Measurements from ENCODE around the gene PRRC2A.

PRRC2A gene

DNA sequence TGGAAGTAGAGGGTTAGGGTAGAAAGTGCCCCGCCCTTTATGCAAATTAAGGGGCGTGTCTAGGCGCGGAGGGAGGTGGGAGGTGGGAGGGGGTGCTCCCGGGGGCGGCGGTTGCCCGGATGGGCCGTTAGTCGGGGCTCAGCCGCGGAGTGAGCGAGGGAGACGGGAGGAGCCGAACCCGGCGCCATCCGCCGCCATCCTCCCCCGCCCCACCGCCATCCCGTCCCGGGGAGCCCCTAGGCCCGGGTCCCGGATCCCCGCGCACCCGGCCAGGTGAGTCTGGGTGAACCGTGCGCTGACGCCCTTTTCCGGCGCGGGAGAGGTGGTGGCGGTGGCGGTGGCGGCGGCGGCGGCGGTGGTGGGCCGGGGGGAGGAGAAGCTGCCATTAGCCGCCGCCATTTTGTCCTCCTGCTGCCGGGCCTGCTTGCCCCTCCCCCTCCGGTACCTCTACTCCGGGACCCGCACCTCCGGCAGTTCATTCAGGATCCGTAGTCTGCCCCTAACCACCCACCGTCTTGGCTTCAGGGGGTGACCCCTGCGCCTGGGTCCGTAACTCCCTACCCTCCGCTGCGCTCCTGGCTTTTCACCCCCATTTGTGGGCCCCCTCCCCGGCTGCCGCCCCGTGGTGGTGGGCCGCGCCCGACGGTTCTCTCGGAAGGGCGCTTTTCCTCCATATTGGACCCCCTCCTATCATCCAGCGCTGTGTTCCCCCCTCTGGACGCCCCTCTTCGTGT is at the start of gene PRRC2A:
Gene PRRC2A (plus strand): TSS at position 130 of the 734 bp plus-strand sequence. CDS start 2,075 bp downstream, outside the sequence.
- DNase-seq, result no peak

DNA sequence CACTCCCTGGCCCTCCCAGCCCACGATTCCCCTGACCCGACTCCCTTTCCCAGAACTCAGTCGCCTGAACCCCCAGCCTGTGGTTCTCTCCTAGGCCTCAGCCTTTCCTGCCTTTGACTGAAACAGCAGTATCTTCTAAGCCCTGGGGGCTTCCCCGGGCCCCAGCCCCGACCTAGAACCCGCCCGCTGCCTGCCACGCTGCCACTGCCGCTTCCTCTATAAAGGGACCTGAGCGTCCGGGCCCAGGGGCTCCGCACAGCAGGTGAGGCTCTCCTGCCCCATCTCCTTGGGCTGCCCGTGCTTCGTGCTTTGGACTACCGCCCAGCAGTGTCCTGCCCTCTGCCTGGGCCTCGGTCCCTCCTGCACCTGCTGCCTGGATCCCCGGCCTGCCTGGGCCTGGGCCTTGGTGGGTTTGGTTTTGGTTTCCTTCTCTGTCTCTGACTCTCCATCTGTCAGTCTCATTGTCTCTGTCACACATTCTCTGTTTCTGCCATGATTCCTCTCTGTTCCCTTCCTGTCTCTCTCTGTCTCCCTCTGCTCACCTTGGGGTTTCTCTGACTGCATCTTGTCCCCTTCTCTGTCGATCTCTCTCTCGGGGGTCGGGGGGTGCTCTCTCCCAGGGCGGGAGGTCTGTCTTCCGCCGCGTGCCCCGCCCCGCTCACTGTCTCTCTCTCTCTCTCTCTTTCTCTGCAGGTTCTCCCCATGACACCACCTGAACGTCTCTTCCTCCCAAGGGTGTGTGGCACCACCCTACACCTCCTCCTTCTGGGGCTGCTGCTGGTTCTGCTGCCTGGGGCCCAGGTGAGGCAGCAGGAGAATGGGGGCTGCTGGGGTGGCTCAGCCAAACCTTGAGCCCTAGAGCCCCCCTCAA is 48.2 kb upstream of the PRRC2A start, which contains the start of gene LTA:
Gene LTA (plus strand): TSS at position 249 of the 871 bp plus-strand sequence. CDS start 454 bp downstream, at position 703.
- no peak for DNase-seq

GRCh38 chr6:31573239-31574105 is 47.0 kb upstream of the PRRC2A start:
- no peak for DNase-seq

GRCh38 chr6:31574106-31575061 is 46.1 kb upstream of the PRRC2A start:
- DNase-seq, result no peak

DNA sequence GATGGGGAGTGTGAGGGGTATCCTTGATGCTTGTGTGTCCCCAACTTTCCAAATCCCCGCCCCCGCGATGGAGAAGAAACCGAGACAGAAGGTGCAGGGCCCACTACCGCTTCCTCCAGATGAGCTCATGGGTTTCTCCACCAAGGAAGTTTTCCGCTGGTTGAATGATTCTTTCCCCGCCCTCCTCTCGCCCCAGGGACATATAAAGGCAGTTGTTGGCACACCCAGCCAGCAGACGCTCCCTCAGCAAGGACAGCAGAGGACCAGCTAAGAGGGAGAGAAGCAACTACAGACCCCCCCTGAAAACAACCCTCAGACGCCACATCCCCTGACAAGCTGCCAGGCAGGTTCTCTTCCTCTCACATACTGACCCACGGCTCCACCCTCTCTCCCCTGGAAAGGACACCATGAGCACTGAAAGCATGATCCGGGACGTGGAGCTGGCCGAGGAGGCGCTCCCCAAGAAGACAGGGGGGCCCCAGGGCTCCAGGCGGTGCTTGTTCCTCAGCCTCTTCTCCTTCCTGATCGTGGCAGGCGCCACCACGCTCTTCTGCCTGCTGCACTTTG is 45.1 kb upstream of the PRRC2A start, which contains the start of gene TNF:
Gene TNF (plus strand): TSS at position 231 of the 567 bp plus-strand sequence. CDS start 177 bp downstream, at position 408.
- DNase-seq, result no peak

GRCh38 chr6:31575952-31576685 is 44.4 kb upstream of the PRRC2A start:
- DNase-seq, result no peak

- no peak for DNase-seq
These were observed 43.5 kb upstream of the PRRC2A start for GRCh38 chr6:31576897-31577578.

GRCh38 chr6:31577579-31577966 is 42.9 kb upstream of the PRRC2A start:
- no peak for DNase-seq

GRCh38 chr6:31578184-31579118 is 42.1 kb upstream of the PRRC2A start:
- DNase-seq, result no peak

- DNase-seq, result no peak
These were observed 41.4 kb upstream of the PRRC2A start for GRCh38 chr6:31579119-31579505.

GRCh38 chr6:31579546-31580437 is 40.7 kb upstream of the PRRC2A start:
- no peak for DNase-seq

- DNase-seq, result no peak
These were observed 40.1 kb upstream of the PRRC2A start for GRCh38 chr6:31580438-31580740.

- peak; percentile 90 for DNase-seq
These were observed 39.6 kb upstream of the PRRC2A start for GRCh38 chr6:31580807-31581433.

DNA sequence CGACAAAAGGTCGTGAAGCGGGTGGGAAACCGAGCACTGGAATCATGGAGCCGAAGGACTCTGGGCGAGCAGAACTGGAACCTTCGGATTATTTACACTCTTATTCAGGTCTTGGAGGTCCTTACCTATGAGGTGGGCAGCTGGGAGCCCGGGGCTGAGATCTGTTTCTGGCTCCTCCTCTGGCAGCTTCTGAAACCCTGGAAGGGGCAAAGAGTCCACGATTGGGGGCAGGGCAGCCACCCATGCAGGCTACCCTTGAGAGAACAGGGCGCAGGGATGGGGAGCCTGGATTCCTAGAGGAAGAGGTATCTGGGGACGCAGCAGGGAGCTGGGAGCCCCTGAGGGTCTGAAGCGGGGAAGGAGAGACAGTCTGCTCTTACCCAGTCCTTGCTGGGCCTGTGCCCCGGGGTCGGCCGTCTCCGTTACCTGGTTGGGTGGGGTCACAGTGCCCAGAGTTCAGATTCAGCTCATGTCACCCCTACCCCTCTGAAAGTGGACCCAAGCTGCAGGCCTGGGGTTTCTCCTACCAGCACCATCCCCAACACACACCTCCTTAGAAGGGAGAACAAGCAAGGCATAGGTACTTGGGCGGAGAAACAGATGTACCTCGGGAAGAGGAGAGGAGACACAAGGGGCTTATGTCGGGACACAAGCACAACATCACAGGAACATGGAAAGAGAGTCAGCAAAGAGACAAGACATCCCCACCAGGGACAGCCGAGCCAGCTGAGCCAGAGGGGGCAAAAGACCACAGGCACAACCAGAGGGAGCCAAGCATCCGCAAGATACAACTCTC is 38.9 kb upstream of the PRRC2A start:
- DNase-seq, result no peak

DNA sequence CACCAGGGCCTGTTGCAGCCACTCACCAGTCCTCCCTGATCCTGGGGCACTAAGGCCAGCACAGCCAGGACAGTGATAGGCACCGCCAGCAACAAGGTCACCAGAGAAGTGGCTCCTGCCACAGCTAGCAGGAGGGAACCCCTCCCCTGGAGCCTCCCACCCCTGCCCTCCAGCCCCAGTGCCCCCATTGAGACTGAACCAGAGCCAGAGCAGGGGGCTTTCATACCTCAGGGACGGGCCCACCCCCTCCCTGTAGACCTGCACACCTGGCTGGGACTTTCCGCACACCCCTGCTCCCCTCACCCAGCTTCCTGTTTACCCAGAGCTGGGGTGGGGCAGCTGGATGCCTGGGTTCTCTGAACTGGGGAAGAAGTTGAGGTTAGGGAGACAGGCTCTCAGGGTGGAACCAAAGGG is 38.3 kb upstream of the PRRC2A start, which contains the start of gene LTB:
Gene LTB (minus strand): TSS at position 195 of the 414 bp plus-strand sequence. CDS start 7 bp downstream, at position 188.
- DNase-seq, result no peak

DNA sequence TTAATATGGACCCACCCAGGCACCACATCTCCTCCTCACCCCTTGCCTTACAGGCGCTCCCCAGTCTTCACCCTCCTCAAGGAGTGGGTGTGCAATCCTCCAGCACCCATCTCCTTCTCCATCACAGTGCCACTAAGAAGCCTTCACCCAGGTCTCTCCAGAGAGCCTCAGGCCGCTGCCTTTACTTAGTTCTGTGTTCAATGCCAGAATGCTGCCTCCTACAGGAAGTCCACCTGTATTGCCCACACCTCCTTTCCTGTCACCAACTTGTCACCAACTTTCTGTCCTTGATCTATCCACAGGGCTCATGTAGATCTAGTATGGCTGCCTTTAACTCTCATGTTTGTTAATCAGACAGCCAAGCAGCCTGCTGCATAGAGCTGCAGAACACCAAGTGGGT is 35.0 kb upstream of the PRRC2A start:
- DNase-seq, result no peak

All from left hindlimb (tissue), 1 donor.